GM18858 (cell line): ENCODE measurements around the gene MRRF.
"Not testable (repeated sequence)": the region's sequence is repeated elsewhere in the genome, so short reads cannot be mapped to it uniquely, and the experiment has no call there.

Source experiments
- ATAC-seq: cut with Tn5 transposase; IDR thresholded peaks from one replicate; pipeline ENCODE4 v1.9.1; 2021; ENCODE audit not compliant: unreplicated experiment

MRRF gene

GRCh38 chr9:122350577-122351355 is 86.1 kb downstream of the MRRF start:
- no peak for ATAC-seq

DNA sequence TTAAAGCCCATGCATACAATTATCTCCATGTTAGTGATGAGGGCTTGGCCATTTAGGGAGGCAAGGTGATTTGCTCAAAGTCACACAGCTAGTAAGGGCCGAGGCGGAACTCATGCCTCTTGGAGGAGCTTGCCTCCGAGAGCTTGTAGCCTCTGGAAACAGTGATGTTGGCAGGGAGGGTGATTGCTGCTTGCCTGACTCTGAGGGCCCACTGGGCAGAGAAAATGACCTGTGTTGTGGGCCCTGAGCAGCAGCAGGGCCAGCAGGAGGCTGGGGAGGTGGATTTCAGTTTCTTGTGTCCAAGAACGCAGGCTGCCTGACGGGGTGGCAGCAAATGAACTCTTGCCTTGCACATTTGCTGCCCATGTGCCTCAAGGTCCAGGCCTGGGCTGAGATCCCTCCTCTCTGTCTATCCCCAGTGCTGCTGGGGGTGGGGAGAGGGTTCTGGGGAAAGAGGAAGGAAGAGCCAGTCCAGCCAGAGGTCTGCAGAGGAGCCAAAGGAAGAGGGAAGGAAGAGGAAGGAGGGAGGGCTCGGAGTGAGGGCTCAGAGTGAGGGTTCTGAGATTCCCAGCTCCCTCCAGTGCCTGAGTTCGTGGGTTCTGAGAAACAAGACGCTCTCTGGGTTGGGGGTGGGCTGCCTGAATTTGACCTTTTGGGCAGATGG is 90.0 kb downstream of the MRRF start:
- ATAC-seq: no peak

GRCh38 chr9:122355336-122355875 is 90.7 kb downstream of the MRRF start:
- no peak for ATAC-seq

DNA sequence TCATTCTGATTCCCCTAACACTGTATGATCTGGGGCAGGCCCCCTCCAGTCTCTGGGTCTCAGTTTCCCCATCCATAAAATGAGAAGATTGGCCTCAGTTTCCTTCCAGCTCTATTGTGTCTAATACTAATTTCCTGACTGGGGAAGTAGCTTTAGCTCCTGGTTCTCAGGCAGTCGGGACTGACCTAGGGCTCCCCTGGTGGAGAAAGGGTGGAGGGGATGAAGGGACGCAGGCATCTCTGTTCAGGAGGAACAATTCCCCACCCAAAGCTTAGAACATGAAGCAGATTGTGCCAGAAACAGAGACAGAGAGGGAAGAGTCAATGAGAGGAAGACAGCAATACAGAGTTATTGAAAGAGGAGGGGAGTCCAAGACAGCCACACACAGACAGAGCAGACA is 91.9 kb downstream of the MRRF start:
- ATAC-seq: no peak

DNA sequence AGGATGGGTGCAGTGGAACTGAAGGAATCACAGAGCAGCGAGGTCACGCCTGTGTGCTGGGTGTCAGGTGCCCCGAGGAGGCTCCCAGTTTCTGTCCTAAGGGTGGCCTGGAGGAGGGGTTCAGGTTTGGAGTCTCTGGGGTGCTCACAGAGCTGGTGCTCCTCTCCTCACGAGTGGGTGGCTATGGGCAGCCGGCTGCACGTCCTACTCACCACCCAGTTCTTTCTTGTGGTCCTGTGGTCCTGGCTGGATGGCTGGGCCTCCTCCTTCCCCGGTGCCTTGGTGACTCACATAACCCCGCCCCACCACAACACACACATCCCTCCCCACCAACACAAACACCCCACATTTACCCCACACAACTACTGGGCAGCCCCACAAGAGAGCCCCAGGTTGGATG is 96.2 kb downstream of the MRRF start:
- ATAC-seq: no peak

- not testable (repeated sequence) for ATAC-seq
Measured at GRCh38 chr9:122363131-122363530, 98.4 kb downstream of the MRRF start.

DNA sequence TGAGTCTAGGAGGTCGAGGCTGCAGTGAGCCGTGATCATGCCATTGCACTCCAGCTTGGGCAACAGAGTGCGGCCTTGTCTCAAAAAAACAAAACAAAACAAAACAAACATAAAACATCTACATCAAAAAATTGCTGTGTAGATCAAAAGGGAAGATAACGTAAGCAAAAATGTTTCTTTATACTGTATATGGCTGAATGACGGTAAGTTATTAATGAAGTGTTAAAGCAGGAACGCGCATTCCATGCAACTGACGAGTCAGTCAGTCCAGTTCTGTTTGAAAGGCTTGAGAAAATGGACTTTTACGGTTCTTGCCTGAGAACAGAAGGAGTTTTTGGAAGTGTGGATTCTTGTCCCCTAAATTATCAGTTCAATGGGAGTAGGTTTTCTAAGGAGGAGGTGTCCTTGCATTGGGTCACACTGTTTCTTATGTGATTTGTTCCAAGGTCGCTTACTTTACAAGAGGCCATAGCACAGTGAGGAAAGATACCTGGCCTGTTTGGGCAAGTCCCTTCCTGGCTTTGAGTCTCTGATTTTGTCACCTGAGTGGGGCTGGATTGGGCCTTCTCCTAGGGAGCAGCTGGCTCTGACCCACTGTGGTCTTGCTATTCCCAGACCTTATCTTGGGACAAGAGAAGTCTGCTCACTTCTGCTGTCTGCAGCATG is 99.6 kb downstream of the MRRF start:
- ATAC-seq: no peak

DNA sequence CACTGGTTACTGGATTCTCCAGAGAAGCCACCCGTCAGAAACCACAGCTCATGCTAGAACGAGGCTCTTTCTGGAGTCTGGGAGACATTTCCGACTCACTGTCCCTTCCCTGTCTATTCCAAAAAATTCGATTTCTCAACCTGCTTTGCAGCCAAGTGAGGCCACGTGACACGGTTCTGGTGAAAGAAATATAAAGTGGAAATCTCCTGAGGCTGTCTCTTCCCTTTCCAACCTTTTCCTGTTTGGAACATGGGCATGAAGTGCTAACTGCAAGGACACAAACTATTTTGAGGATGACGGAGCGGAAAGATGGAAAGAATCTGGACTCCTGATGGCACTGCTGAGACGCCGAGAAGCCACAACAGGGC is 100.1 kb downstream of the MRRF start:
- no peak for ATAC-seq

- ATAC-seq: no peak
Measured at GRCh38 chr9:122366074-122366660, 101.5 kb downstream of the MRRF start.

- no peak for ATAC-seq
Measured at GRCh38 chr9:122367065-122367464, 102.4 kb downstream of the MRRF start.

GRCh38 chr9:122367774-122368460 is 103.2 kb downstream of the MRRF start:
- no peak for ATAC-seq

DNA sequence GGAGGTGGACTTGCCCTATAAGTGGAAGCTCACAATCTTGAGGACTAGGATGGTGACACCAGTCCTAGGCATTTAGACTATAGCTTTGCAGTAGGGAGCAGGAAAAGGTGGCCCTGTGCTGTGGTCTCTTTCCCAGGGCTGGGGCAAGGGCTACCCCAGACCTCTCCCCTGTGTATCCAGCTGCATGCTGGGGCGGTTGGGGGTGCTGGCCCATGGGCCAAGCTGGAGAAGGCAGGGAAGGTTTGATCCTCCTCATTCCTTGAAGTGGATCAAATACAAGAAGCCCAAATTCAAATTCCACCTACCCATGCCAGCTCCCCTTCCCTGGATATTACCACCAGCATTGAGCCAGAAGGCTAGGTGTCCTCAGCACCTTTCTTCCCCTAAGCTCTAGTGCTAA is 104.0 kb downstream of the MRRF start:
- ATAC-seq: no peak

DNA sequence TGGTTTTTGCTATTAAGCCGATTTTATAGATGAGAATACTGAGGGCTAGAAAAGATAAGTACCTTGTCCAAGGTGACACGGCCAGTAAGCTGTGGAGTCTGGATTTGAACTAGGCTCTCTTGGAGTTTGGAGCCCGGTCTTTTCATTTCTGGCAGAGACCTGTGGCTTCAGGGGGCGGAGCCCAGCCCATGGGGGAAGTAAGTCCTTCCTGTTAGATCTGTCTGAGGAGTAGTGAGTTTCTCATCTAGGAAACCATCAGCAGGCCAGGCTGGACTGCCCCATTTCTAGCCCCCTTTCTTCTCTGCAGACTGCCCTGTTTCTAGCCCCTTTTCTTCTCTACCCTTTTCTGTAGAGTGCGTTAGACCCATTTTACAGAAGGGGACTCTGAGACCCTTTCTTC is 105.6 kb downstream of the MRRF start:
- ATAC-seq: no peak

DNA sequence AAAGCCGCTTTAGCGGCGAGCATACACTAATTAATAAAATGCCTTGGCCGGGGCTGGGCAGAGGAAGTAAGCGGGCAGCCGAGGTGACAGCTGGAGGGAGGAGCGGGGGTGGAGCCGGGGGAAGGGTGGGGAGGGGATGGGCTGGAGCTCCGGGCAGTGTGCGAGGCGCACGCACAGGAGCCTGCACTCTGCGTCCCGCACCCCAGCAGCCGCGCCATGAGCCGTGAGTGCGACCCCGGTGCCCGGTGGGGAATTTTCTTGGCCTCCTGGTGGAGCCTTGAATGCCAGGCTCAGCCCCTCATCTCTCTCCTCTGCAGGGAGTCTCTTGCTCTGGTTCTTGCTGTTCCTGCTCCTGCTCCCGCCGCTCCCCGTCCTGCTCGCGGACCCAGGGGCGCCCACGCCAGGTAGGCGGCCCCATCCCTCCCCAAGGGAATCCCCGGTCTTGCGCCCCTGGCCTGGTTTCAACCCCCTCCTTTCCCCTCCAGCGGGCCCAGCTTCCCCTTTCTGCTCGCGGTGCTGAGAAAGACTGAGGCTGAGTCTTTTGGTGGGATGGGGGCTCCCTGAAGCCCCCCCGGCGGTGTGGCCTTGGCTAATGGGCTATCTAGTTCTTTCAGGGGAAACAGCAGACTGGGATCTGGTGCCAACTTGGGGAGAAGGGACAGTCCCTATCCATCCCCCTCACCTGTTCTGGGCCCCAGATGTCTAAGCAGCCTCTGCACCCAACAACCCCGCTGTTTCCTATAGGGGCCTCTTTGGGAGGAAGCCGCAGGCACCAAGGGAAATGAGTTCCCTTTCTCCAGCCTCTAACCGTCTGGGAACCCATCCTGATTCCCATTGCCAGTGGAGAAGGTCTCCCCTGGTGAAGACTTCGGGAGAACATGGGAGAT is 106.4 kb downstream of the MRRF start, which contains the start of gene PTGS1:
TSS of gene PTGS1 (plus strand) at position 156 of the 887 bp plus-strand sequence. CDS start at position 217, 61 bp downstream.
- no peak for ATAC-seq

DNA sequence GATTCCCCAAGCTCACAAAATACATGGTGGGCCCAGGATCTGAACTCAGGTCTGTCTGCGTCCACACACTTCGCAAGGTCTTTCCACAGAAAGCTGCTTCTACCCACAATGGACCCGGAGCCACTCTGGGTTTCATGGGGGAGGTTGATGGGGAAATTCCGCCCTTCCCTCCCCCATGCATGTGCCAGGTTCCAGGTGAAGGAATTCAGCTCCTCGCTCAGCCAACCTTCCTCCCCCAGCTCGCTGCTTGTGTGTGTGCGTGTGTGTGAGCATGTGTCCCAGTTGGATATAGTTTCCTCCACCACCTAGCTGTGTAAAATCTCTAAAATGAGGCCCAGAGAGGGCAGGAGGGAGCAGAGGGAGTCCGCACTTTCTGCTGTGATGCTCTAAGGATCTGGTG is 107.2 kb downstream of the MRRF start:
- ATAC-seq: no peak

DNA sequence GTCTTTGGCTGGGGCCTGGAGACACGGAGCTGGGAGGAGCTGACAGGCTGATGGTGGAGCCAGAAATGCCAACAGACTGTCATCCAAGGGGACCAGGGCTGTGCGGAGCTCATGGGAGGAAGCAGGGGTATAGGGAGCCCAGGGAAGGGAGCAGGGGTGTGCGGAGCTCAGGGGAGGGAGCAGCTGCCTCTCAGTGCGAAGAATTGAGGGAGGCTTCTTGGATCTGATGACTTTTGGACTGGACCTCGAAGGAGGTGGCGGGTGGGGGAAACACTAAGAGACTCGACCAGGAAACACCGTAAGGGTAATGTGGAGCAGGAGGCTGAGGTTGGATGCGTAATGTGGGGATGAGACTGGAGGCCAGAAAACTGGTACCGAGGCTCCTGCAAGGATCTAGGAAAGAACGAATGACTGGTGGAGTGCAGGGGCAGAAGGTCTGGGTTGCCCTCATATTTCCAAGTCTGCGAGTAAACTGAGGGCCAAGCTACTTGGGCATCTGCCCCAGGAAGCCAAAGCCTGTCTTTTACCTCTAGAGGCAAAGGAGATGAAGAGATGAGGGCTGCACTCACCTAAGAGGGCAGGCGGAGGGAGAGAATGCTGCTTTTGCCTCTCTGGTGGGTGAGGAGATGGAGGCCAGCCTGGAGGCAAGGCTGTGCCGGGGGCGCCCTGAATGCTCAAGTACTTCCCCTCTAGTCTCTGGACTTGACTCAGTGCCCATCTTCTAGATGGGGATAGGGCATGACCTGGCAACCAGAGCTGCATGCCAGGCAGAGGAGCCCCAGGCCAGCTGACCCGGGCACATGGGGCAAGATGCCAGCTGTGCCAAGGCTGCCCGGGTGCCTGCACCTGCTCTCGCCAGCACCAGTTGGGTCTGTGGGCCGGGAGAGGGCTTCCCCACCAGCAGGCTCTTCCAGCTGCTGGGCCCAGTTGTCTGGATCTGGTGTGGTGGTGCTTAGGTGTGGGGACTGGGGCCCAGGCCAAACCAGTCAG is 108.5 kb downstream of the MRRF start:
- no peak for ATAC-seq

DNA sequence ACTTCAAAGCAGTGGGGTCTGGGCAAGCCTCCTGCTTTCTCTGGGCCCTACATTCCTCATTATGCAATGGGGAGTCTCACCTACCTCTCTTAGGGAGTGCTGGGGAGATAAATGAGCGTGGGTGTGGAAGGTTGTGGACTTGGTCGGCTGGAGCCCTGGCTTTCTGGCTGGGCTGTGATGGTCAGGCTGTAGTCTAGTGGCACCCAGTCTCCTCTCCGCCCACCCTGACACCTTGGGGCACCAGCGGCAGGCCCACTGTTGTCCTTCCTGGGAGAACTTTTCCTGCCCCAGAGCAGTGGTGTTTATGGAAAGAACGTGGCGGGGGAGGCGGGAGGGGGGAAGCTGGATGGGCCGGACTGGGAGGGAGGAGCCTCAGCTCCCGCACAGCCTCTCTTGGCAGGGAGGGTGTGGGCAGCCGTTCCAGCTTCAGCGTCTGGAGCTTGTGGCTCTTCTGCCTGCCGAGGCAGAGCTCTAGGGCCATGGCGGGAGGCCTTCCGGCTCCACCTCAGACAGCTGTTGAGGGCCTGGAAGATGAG is 110.3 kb downstream of the MRRF start:
- ATAC-seq: no peak

- no peak for ATAC-seq
Measured at GRCh38 chr9:122376796-122377195, 112.1 kb downstream of the MRRF start.
